Mesenchymal stem cell (in vitro differentiated cells and primary cell): ENCODE results near the gene HOXC4.
A peak's percentile ranks its signal among the peaks of the same experiment; 100 is the strongest.

Experiments
- DNase-seq: peaks from one replicate; pipeline ENCODE4 v3.0.0-alpha.2; 2013
- H2AFZ ChIP-seq: one replicate; pipeline ENCODE4 v1.6.1; 2013; ENCODE audit warnings: low read depth, mild to moderate bottlenecking, control low read depth, inconsistent platforms, low read length, moderate library complexity
- H2AK5ac ChIP-seq: 2 replicates; pipeline ENCODE4 v1.6.1; 2013; ENCODE audit warnings: low read length, moderate library complexity, mild to moderate bottlenecking, inconsistent platforms; ENCODE audit not compliant: severe bottlenecking
- H2BK120ac ChIP-seq: one replicate; pipeline ENCODE4 v1.6.1; 2013; ENCODE audit warnings: low read depth, mild to moderate bottlenecking, inconsistent platforms, low read length, moderate library complexity
- H2BK12ac ChIP-seq, 2 experiments: one replicate each; pipeline ENCODE4 v1.6.1; 2013; ENCODE audit warnings: inconsistent platforms in 2 of 2, low read length in 2 of 2, mild to moderate bottlenecking in 2 of 2, moderate library complexity in 2 of 2, control low read depth in 1 of 2
- H2BK15ac ChIP-seq: one replicate; pipeline ENCODE4 v1.6.1; 2013; ENCODE audit warnings: mild to moderate bottlenecking, low read depth, inconsistent platforms; ENCODE audit not compliant: poor library complexity, severe bottlenecking
- H2BK5ac ChIP-seq: 2 replicates; pipeline ENCODE4 v1.6.1; 2013; ENCODE audit warnings: low read depth, mild to moderate bottlenecking, low read length, control low read depth, inconsistent platforms; ENCODE audit not compliant: poor library complexity, severe bottlenecking
- H3K14ac ChIP-seq, 2 experiments: one replicate each; pipeline ENCODE4 v1.6.1; 2013; ENCODE audit warnings: inconsistent platforms in 2 of 2, low read length in 2 of 2, control low read depth in 1 of 2, mild to moderate bottlenecking in 1 of 2, moderate library complexity in 1 of 2
- H3K18ac ChIP-seq, 2 experiments: one replicate each; pipeline ENCODE4 v1.6.1; 2013; ENCODE audit warnings: inconsistent platforms in 2 of 2, low read length in 2 of 2, control low read depth in 1 of 2, low read depth in 1 of 2, mild to moderate bottlenecking in 1 of 2
- H3K23ac ChIP-seq, 2 experiments: one replicate each; pipeline ENCODE4 v1.6.1; 2013; ENCODE audit warnings: inconsistent platforms in 2 of 2, low read length in 2 of 2, mild to moderate bottlenecking in 2 of 2, moderate library complexity in 2 of 2, control low read depth in 1 of 2
- H3K27ac ChIP-seq: 2 replicates; pipeline ENCODE4 v1.5.1; 2013; ENCODE audit warnings: mild to moderate bottlenecking, moderate library complexity, low read length, control low read depth, inconsistent platforms; ENCODE audit not compliant: poor library complexity, severe bottlenecking
- H3K27me3 ChIP-seq, 2 experiments: 2 replicates each; pipeline versions ENCODE4 v1.6.1 to v1.7.0; 2013; ENCODE audit warnings: low read length in 2 of 2, mild to moderate bottlenecking in 2 of 2, moderate library complexity in 2 of 2, control low read depth in 1 of 2, inconsistent platforms in 1 of 2; ENCODE audit not compliant: control insufficient read depth in 1 of 2, insufficient read depth in 1 of 2
- H3K36me3 ChIP-seq, 2 experiments: 2 replicates each; pipeline versions ENCODE4 v1.6.1 to v1.7.0; 2013; ENCODE audit warnings: low read length in 2 of 2, control low read depth in 1 of 2, inconsistent platforms in 1 of 2, low read depth in 1 of 2, mild to moderate bottlenecking in 1 of 2; ENCODE audit not compliant: insufficient read depth in 2 of 2, control insufficient read depth in 1 of 2
- H3K4ac ChIP-seq, 2 experiments: one replicate each; pipeline ENCODE4 v1.6.1; 2013; ENCODE audit warnings: inconsistent platforms in 2 of 2, low read length in 2 of 2, mild to moderate bottlenecking in 2 of 2, moderate library complexity in 2 of 2, control low read depth in 1 of 2, low read depth in 1 of 2
- H3K4me1 ChIP-seq: 2 replicates; pipeline ENCODE4 v1.6.1; 2013; ENCODE audit warnings: low read depth, low read length, control low read depth; ENCODE audit not compliant: control insufficient read depth, insufficient read depth
- H3K4me2 ChIP-seq: 2 replicates; pipeline ENCODE4 v1.6.1; 2013; ENCODE audit warnings: low read length, mild to moderate bottlenecking, inconsistent platforms; ENCODE audit not compliant: poor library complexity, severe bottlenecking
- H3K4me3 ChIP-seq, 2 experiments: 2 replicates each; pipeline versions ENCODE4 v1.5.1 to v1.7.0; 2013; ENCODE audit warnings: low read length in 2 of 2, mild to moderate bottlenecking in 2 of 2, control low read depth in 1 of 2, low read depth in 1 of 2; ENCODE audit not compliant: insufficient read depth in 1 of 2
- H3K79me1 ChIP-seq: replicated peaks from 2 replicates; pipeline ENCODE4 v1.6.1; 2013; ENCODE audit warnings: mild to moderate bottlenecking, control low read depth, low read length, inconsistent platforms; ENCODE audit not compliant: poor library complexity, severe bottlenecking
- H3K9ac ChIP-seq: 2 replicates; pipeline ENCODE4 v1.7.0; 2013; ENCODE audit warnings: mild to moderate bottlenecking, low read length, moderate library complexity
- H3K9me3 ChIP-seq: 2 replicates; pipeline ENCODE4 v1.7.0; 2013; ENCODE audit warnings: mild to moderate bottlenecking, low read length; ENCODE audit not compliant: control insufficient read depth
- H4K8ac ChIP-seq: one replicate; pipeline ENCODE4 v1.6.1; 2013; ENCODE audit warnings: inconsistent platforms, mild to moderate bottlenecking, low read length, moderate library complexity
- H4K91ac ChIP-seq: one replicate; pipeline ENCODE4 v1.6.1; 2013; ENCODE audit warnings: mild to moderate bottlenecking, low read length, inconsistent platforms
- WGBS: methylation state at CpG from one replicate; pipeline ENCODE4 v1.1.7; 2013; ENCODE audit warnings: mixed read lengths; 5-methylcytosine and 5-hydroxymethylcytosine counted together

Gene HOXC4

GRCh38 chr12:54065677-54066076 is 12.0 kb downstream of the HOXC4 start:
- no peak for DNase-seq
- Histone ChIP-seq H3K4me1 (peaks cover 1% of the 10 kb centered on the region), H3K4me3 (no peak overlapping the region), H2AFZ (no peak overlapping the region), H3K9ac (no peak overlapping the region), H3K23ac (no peak overlapping the region), H3K4ac (no peak overlapping the region), H4K8ac (no peak overlapping the region), H3K4me2 (no peak overlapping the region), H2BK120ac (no peak overlapping the region), H3K27ac (no peak overlapping the region), H3K36me3 (peaks cover 3 to 4% of the 10 kb centered on the region in 2 experiments), H3K18ac (no peak overlapping the region), H2BK5ac (no peak overlapping the region), H3K14ac (no peak overlapping the region), H3K9me3 (no peaks in the 10 kb centered on the region), H3K27me3 (peaks cover 0 to 12% of the 10 kb centered on the region in 2 experiments), H4K91ac (no peak overlapping the region), H2BK15ac (no peak overlapping the region), H2AK5ac (no peak overlapping the region), H2BK12ac (no peak overlapping the region), H3K79me1 (peaks cover 5% of the 10 kb centered on the region)

DNA sequence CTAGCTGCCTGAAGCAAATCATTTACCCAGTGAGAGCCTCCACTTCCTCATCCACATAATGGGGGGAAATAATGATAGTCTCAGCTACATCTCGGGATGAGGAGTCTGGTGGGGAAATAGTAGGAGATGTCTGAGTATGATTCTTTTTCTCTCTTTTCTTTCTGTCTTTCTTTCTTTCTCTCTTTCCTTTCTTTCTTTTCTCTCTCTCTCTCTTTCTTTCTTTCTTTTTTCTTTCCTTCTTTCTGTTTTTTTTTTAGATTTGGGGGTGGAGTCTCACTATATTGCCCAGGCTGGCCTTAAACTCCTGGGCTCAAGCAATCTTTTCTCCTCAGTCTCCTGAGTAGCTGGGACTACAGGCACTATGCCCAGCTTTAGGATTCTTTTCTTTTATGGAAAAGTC is 12.8 kb downstream of the HOXC4 start:
- Histone ChIP-seq H4K91ac (no peak overlapping the region), H2BK12ac (no peak overlapping the region), H3K36me3 (peaks cover 3 to 4% of the 10 kb centered on the region in 2 experiments), H3K4me1 (peaks cover 1% of the 10 kb centered on the region), H3K23ac (no peak overlapping the region), H3K79me1 (peaks cover 5% of the 10 kb centered on the region), H3K4ac (no peak overlapping the region), H4K8ac (no peak overlapping the region), H2BK120ac (no peak overlapping the region), H2AK5ac (no peak overlapping the region), H3K9me3 (no peaks in the 10 kb centered on the region), H3K27ac (no peak overlapping the region), H2AFZ (no peak overlapping the region), H3K14ac (no peak overlapping the region), H2BK15ac (no peak overlapping the region), H3K27me3 (peaks cover 0 to 10% of the 10 kb centered on the region in 2 experiments), H3K4me2 (no peak overlapping the region), H3K9ac (no peak overlapping the region), H3K4me3 (no peak overlapping the region), H2BK5ac (no peak overlapping the region), H3K18ac (no peak overlapping the region)
- no peak for DNase-seq
- WGBS, result no CpG with 5 or more reads among the region's 1 CpG

- Histone ChIP-seq H2BK12ac (no peak overlapping the region), H4K8ac (no peak overlapping the region), H3K36me3 (peaks cover 0 to 3% of the 10 kb centered on the region in 2 experiments), H3K27me3 (peaks cover 0 to 9% of the 10 kb centered on the region in 2 experiments), H2AK5ac (no peak overlapping the region), H2AFZ (no peak overlapping the region), H3K9ac (no peak overlapping the region), H3K4ac (no peak overlapping the region), H3K4me2 (no peak overlapping the region), H2BK120ac (no peak overlapping the region), H3K4me1 (no peaks in the 10 kb centered on the region), H3K4me3 (peak overlapping the region in 1 of 2 experiments; percentile 9), H3K14ac (no peak overlapping the region), H3K23ac (no peak overlapping the region), H4K91ac (no peak overlapping the region), H2BK5ac (no peak overlapping the region), H3K18ac (no peak overlapping the region), H3K9me3 (no peaks in the 10 kb centered on the region), H3K27ac (no peak overlapping the region), H2BK15ac (no peak overlapping the region), H3K79me1 (peaks cover 3% of the 10 kb centered on the region)
- 85% methylated on average over 4 of the region's 4 CpGs for WGBS
- no peak for DNase-seq
These were observed 14.9 kb downstream of the HOXC4 start for GRCh38 chr12:54068418-54069070.

GRCh38 chr12:54071942-54072341 is 18.3 kb downstream of the HOXC4 start:
- no peak for DNase-seq
- Histone ChIP-seq H4K8ac (no peak overlapping the region), H3K36me3 (no peaks in the 10 kb centered on the region), H2BK5ac (no peak overlapping the region), H2BK12ac (no peak overlapping the region), H3K14ac (no peak overlapping the region), H3K4me1 (no peaks in the 10 kb centered on the region), H4K91ac (no peak overlapping the region), H3K9ac (no peak overlapping the region), H3K4ac (no peak overlapping the region), H3K27me3 (peaks cover 0 to 15% of the 10 kb centered on the region in 2 experiments), H3K79me1 (peaks cover 8% of the 10 kb centered on the region), H3K9me3 (no peaks in the 10 kb centered on the region), H3K4me3 (no peak overlapping the region), H3K4me2 (no peak overlapping the region), H2AK5ac (no peak overlapping the region), H3K23ac (no peak overlapping the region), H3K27ac (no peak overlapping the region), H3K18ac (no peak overlapping the region), H2BK15ac (no peak overlapping the region), H2BK120ac (no peak overlapping the region), H2AFZ (no peak overlapping the region)
- WGBS, result 0% methylated on average over 1 of the region's 1 CpG
